Putamen (tissue), 1 donor: Measurements from ENCODE around the gene RNASE9.
"Not testable (repeated sequence)": the region's sequence is repeated elsewhere in the genome, so short reads cannot be mapped to it uniquely, and the experiment has no call there.

Experiments used
- DNase-seq: peaks from one replicate; pipeline ENCODE4 v3.0.0-alpha.2; 2016; ENCODE audit warnings: low spot score

Gene RNASE9

GRCh38 chr14:20516921-20517320 lies 43.9 kb downstream of the RNASE9 start:
- no peak for DNase-seq

GRCh38 chr14:20515846-20516245 lies 45.0 kb downstream of the RNASE9 start:
- no peak for DNase-seq

DNA sequence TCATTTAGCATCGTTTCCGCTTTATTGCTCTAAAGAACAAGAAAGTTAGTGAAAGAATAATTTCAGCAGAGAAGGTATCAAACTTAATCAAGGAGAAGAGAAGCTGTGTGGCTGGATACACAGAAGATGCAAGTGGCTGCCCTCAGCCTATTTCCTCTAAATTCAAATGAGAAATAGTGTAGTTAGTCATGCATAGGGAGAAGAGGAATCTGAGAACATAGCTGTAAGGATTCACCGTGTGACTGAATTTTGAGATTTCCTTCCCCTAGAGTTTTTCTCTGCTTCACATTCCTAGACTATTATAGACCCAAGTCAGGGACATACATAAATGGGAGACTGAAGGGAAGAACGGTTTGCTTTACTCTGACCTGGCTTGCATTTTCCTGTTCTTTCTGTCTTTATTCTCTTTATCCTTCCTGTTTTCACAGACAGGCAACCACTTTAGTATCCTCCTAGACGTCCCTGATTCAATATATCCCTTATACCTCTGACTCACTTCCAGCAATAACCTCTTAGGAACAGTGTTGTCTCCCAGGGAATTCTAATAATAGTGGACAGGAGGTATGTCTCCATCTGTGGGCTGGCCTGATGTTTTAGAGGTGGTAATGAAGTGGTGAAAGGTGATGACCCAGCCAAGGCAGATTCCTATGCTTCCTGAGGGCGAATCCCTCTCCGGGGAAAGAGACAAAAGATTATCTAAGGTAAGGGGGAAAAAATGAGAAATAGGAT lies 48.5 kb downstream of the RNASE9 start:
- no peak for DNase-seq

- no peak for DNase-seq
These were observed 52.5 kb downstream of the RNASE9 start for GRCh38 chr14:20508367-20508766.

GRCh38 chr14:20507537-20507936 lies 53.3 kb downstream of the RNASE9 start:
- not testable (repeated sequence) for DNase-seq

- DNase-seq = not testable (repeated sequence)
These were observed 54.1 kb downstream of the RNASE9 start for GRCh38 chr14:20506752-20507151.

GRCh38 chr14:20506276-20506675 lies 54.6 kb downstream of the RNASE9 start:
- DNase-seq = not testable (repeated sequence)
